GM21576 (cell line): Measurements from ENCODE around the gene DPYD.

Experiments used
- ATAC-seq: cut with Tn5 transposase; IDR thresholded peaks from one replicate; pipeline ENCODE4 v1.9.1; 2021; ENCODE audit warnings: mild to moderate bottlenecking, moderate library complexity; ENCODE audit not compliant: unreplicated experiment

DPYD gene

GRCh38 chr1:97844552-97845089, 76.2 kb downstream of the DPYD start:
- ATAC-seq = no peak

GRCh38 chr1:97841338-97841737, 79.5 kb downstream of the DPYD start:
- no peak for ATAC-seq

- ATAC-seq = no peak
These were observed 83.7 kb downstream of the DPYD start for GRCh38 chr1:97837161-97837560.

GRCh38 chr1:97834899-97835298, 85.9 kb downstream of the DPYD start:
- no peak for ATAC-seq

GRCh38 chr1:97833881-97834280, 87.0 kb downstream of the DPYD start:
- ATAC-seq = no peak

- ATAC-seq = no peak
These were observed 88.4 kb downstream of the DPYD start for GRCh38 chr1:97832481-97832880.

- ATAC-seq = no peak
These were observed 92.9 kb downstream of the DPYD start for GRCh38 chr1:97827887-97828286.

- no peak for ATAC-seq
These were observed 94.0 kb downstream of the DPYD start for GRCh38 chr1:97826820-97827219.

- ATAC-seq = no peak
These were observed 96.2 kb downstream of the DPYD start for GRCh38 chr1:97824624-97825023.

GRCh38 chr1:97824200-97824599, 96.6 kb downstream of the DPYD start:
- no peak for ATAC-seq

GRCh38 chr1:97820470-97821188, 100.2 kb downstream of the DPYD start:
- ATAC-seq = no peak

GRCh38 chr1:97816927-97817326, 103.9 kb downstream of the DPYD start:
- no peak for ATAC-seq

- ATAC-seq = no peak
These were observed 106.0 kb downstream of the DPYD start for GRCh38 chr1:97814804-97815203.

- ATAC-seq = no peak
These were observed 106.7 kb downstream of the DPYD start for GRCh38 chr1:97814121-97814520.

GRCh38 chr1:97812076-97812475, 108.8 kb downstream of the DPYD start:
- no peak for ATAC-seq

- no peak for ATAC-seq
These were observed 113.8 kb downstream of the DPYD start for GRCh38 chr1:97806996-97807520.

- ATAC-seq = no peak
These were observed 114.5 kb downstream of the DPYD start for GRCh38 chr1:97806326-97806725.

- no peak for ATAC-seq
These were observed 115.7 kb downstream of the DPYD start for GRCh38 chr1:97805093-97805492.

GRCh38 chr1:97803026-97803425, 117.8 kb downstream of the DPYD start:
- ATAC-seq = no peak

GRCh38 chr1:97802011-97802410, 118.8 kb downstream of the DPYD start:
- no peak for ATAC-seq

GRCh38 chr1:97797403-97798183, 123.2 kb downstream of the DPYD start:
- no peak for ATAC-seq

GRCh38 chr1:97796711-97797110, 124.1 kb downstream of the DPYD start:
- no peak for ATAC-seq
